Mucosa of gallbladder (tissue), 1 donor: ENCODE results near the gene FHDC1. TPM values are rescaled to one million over a fixed set of nuclear protein-coding genes. Genes with fewer than 3 reads are reported as not detected.
A peak's percentile ranks its signal among the peaks of the same experiment; 100 is the strongest.

Source experiments
- DNase-seq: peaks from one replicate; pipeline ENCODE4 v3.0.0-alpha.2; 2020; ENCODE audit warnings: low spot score
- total RNA-seq: library from RNA; stranded (reverse); gene quantifications from one replicate; pipeline ENCODE4 v1.2.1, GENCODE V29; 2021
- donor health status: DM: no; HTN: no; CAD: no.

Gene FHDC1
- total RNA-seq, 1 donor from 2014 or later: 23.6 TPM

GRCh38 chr4:152981278-152981677 lies 45.2 kb downstream of the FHDC1 start:
- DNase-seq: no peak

- no peak for DNase-seq
Measured at GRCh38 chr4:152981842-152982241, 45.7 kb downstream of the FHDC1 start.

GRCh38 chr4:152983221-152983620 lies 47.1 kb downstream of the FHDC1 start:
- DNase-seq: no peak

DNA sequence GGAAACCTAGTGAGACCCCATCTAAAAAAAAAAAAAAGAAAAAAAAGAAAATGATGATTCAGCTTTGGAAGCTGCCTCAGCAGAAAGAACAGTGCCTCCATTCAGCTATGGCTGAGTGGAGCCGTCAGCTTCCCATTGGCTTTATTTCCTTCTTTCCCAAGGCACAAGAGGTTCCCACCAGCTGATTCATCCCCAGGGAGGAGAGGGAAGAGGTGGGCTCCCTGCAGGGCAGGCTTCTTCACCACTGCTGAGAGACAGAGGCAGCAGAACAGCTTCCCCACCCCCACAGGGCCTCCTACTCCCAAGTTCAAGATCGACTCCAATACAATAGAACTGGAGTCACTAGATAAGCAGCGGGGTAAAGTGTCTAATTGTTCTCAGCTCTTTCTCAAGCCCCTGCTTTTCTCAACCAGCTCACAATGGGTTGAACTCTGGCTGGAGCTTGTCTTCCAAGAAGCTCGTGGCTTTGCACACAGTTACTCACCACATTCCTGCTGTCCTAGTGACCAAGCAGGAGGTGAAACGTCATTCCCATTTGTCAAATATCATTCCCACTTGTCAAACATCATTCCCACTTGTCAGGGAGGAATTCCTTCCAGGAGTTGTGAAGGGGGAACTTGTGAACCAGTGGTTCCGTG lies 47.8 kb downstream of the FHDC1 start:
- DNase-seq: no peak

DNA sequence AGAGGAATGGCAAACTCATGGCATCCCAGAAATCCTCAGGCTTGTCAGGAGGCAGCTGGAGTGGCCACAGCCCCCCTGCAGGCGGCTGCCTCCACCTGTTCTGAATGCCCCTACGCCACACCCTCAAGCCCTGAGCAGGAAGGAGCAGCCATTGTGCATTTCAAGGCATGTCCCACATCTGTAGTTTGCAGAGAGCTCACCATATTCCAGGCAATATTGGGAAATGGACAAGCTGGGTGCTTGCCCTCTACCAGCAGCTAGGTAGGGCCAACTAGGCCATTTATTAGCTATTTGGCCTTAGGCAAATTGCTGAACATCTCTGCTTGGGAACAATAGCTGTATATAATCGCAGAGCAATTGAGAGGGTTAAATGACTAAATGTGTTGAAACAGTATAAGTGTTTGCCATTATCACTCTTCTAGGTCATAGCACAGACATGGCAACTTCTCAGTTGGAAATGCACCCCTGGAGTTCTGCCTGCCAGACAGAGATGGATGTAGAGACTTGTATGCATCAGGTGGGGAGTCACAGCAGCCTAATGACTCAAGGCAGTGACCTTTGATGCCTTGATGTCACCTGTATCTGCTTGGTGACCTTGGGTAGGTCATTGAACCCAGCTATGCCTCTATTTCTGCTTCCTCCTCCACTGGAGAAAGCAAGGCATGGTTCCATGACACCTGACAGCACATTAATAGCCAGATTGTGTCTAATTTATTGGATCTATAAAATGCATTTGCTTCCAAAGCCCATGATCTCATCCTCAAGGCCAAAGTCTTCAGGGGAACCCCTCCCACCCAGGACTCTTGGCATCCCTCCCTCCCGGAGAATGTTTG lies 52.8 kb downstream of the FHDC1 start:
- DNase-seq: peak; percentile 84

GRCh38 chr4:152989554-152989970 lies 53.4 kb downstream of the FHDC1 start:
- DNase-seq: no peak

- no peak for DNase-seq
Measured at GRCh38 chr4:152990471-152991131, 54.5 kb downstream of the FHDC1 start.

DNA sequence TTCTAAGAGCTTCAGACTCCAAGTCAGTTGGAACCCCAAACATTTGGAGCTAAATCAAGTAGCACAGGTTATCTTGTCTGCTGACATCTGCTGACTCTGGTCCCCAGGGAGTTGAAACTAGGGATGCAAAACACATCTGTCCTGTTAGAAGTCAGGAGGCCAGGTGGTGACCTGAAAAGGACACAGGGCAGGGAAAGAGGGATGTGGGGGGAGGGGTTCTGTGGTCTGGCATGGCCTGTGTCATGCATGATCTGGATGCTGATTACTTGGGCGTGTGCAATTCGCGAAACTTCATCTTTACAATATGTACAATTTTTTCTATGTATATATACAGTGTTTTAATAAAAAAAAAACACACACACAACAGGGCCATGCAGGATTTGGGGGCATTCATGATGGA lies 55.3 kb downstream of the FHDC1 start:
- no peak for DNase-seq

DNA sequence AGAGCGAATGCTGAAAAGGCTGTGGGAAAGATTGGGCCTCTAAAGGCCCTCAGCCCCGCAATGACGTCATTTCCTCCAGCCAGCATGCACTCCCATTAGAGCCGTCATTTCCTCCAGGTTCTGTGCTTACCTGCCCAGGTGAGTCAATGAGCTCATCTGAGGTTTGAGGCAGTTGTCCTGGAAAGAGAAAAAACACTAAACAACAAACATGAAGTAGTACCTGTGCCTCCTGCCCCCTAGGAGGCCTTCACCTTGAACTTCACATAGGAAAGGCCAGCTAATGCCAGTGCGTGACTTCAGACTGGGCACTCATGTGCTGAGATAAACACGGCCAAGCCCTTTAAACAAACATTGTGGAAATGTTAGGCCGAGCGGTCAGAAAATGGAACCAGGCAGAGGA lies 55.9 kb downstream of the FHDC1 start:
- peak; percentile 56 for DNase-seq

GRCh38 chr4:152992466-152992865 lies 56.3 kb downstream of the FHDC1 start:
- no peak for DNase-seq

DNA sequence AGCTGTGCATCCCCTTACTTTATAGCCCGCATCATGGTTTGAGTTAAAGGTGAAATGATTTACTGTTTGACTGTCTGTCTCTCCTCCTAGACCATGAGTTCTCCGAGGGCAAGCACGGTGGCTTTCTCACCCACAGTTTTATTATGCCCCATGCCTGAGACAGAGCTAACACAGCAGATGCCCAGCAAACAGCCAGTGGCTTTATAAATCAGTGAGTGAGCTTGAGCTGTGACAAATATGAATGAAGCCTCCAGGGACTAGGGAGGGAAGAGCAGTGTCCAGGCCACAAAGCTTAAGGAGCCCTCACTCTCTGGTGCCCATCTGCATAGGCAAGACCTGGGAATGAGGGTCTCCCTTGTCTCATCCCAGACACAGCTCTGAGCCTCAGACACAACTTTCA lies 57.9 kb downstream of the FHDC1 start:
- DNase-seq: no peak

GRCh38 chr4:152996111-152996571 lies 60.0 kb downstream of the FHDC1 start:
- DNase-seq: no peak

DNA sequence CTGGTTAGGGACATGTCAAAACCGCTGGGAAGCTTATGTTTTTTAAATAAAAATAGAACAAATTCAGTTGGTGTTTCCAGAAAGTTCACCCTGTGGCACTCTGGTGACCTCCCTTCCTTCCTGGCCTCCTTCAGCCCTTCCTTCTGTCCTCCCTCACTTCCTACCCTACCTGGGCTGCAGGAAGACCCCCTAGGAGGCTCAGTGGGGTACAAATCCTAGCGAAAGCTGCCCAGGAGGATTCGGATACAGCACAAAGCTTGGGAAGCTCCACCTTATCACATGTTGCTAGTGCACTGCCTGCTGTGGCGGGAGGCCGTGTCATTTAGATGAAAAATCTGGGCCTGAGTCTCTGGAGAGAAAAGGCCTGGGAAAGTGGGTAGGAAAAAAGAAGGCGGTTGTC lies 60.5 kb downstream of the FHDC1 start:
- DNase-seq: no peak

GRCh38 chr4:152997288-152997687 lies 61.2 kb downstream of the FHDC1 start:
- no peak for DNase-seq

DNA sequence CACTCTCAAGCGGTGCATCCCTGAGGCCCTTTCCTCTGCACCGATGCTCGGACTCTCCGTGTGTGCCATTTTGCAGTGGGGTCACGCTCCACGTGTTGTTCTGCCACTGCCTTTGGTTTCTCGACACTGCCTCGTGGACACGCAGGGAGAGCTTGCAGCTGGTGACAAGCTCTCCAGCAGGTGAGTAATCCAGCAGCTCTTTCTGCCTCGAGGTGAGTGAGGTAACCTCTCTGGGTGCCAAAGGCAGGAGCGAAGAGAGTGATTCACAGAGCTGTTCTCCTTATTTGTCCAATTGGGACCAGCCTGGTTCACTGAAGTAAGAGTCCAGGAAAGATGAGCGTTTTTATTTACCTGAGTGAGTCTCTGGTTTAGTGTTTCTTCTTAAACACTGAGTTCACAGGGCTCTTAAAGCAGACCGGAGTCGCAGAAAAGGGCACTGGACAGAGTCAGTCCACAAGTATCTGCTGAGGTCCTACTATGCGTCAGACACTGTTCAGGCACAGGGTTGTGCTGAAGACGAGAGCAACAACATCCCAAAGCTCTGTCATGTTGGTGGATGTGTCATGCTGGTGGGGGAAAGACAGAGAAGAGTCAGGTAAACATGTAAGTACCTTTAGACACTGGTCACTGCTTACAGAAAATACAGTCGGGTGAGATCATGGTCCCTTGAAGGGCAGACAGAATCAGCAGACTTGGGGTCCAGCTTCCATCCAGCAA lies 61.8 kb downstream of the FHDC1 start:
- peak; percentile 46 for DNase-seq

DNA sequence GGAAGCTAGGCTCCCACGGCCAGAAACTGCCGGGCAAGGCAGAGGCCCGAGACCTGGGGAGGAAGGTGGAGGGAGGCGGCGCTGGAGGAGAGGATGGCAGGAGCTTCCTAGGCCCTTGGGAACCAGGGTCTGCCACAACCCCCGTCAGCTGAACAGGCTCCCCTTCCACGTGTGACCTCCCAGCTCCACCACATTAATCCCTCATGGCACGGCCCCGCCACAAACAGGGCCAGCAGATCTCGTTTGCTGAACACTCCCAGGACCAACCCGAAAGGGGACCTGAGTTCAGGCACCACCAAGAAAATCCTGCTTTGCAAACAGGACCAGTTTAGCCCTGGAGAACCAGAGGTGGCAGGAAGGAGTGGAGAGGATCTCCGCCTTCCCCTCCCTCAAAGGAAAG lies 62.7 kb downstream of the FHDC1 start:
- DNase-seq: no peak

- peak; percentile 55 for DNase-seq
Measured at GRCh38 chr4:152999346-153000075, 63.4 kb downstream of the FHDC1 start.

DNA sequence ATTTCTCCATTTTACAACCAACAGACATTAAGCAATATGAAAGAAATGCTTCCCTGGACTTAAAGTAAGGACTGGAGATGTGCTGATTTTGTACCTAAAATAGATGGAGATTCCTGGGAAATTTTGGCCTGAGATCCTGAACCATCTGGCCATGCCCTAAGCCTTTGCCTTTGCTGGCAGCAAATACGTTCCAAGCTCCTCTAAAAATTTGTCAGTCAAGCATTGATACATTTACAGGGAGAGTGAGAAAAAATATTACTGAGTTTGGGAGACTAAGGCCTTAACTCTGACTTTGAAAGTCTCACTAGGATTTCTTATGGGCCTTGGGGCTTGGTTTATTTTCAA lies 63.9 kb downstream of the FHDC1 start:
- DNase-seq: no peak

DNA sequence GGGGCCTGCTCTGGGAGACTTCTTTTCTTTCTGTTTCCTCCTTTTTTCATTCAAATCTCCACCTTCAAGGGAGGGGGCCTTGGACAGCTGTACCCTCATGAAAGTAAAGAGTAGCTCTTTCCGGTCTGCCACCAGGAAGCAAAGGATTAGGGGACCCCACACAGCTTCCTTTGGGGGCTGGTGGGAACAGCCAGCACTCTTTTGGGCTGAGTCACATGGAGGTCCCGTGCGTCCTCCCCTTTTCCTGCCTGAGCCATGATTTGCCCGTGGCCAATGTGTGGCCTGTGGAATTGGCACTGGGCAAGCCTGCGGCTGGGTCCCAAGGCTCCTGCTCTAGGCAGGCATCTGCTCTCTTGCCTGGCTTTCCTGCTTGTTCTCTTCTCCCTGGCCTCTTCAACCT lies 65.5 kb downstream of the FHDC1 start:
- no peak for DNase-seq

- DNase-seq: no peak
Measured at GRCh38 chr4:153002110-153002509, 66.0 kb downstream of the FHDC1 start.

GRCh38 chr4:153004081-153004850 lies 68.1 kb downstream of the FHDC1 start:
- DNase-seq: no peak
